K562 (cell line): ENCODE data around the gene ZNF791. TPM values are rescaled to one million over a fixed set of nuclear protein-coding genes. Genes with fewer than 3 reads are reported as not detected.
"Not testable (repeated sequence)": the region's sequence is repeated elsewhere in the genome, so short reads cannot be mapped to it uniquely, and the experiment has no call there.

Experiments used
- ATAC-seq: fragments of 200-7000 bp; cut with Tn5 transposase; 3 replicates; pipeline ENCODE4 v1.9.1; 2020; ENCODE audit warnings: moderate library complexity
- BruUV-seq: library from RNA; stranded (reverse); fragments of 400-500 nt; replicated peaks from 2 replicates; lab custom pipeline; 2021; lab: Mats Ljungman, UMichigan
- CTCF ChIA-PET: fragments of 300-600 bp; formaldehyde crosslinking; extraction: SDS; loops from one replicate; lab custom pipeline; 2021; ENCODE audit warnings: low intra/inter-chr PET ratio; lab: Yijun Ruan, JAX
- POLR2A ChIA-PET: fragments of 300-600, 350-650 bp; sonication (Branson Sonifier 250); formaldehyde crosslinking; extraction: SDS; loops from one replicate; lab custom pipeline; 2021; ENCODE audit warnings: antibody characterized with exemption, inconsistent platforms; lab: Yijun Ruan, JAX
- DNase-seq, 4 experiments: peaks; one replicate each; pipeline versions ENCODE4 v3.0.0 to v3.0.0-alpha.2; 2011 to 2018; ENCODE audit warnings: low spot score in 3 of 4, mixed read lengths in 3 of 4; ENCODE audit errors: extremely low read depth in 1 of 4
- FAIRE-seq: peaks from 2 replicates; lab custom pipeline; 2011; peaks lifted over from hg19 to GRCh38; lab: Jason Lieb, UNC
- H2AFZ ChIP-seq: 2 replicates; pipeline ENCODE4 v1.6.0; 2011; ENCODE audit warnings: low read depth, low read length, control low read depth, inconsistent platforms
- H3K27ac ChIP-seq: fragments of 200-600 bp; 3 replicates; pipeline ENCODE4 v1.8.0; 2011; ENCODE audit warnings: low read depth, mild to moderate bottlenecking, control low read depth, inconsistent platforms, low read length, moderate library complexity, mixed read lengths; ENCODE audit errors: extremely low read depth
- H3K27me3 ChIP-seq, 2 experiments: fragments of 300-600 bp in 1 of 2; 2 replicates in 1 of 2; 3 replicates in 1 of 2; pipeline versions ENCODE4 v1.6.0 to v1.8.0; 2011; ENCODE audit warnings: inconsistent platforms in 2 of 2, low read length in 2 of 2, mild to moderate bottlenecking in 1 of 2, mixed read lengths in 1 of 2, moderate library complexity in 1 of 2; ENCODE audit not compliant: control insufficient read depth in 2 of 2, insufficient read depth in 2 of 2
- H3K36me3 ChIP-seq: fragments of 300-600 bp; 3 replicates; pipeline ENCODE4 v1.8.0; 2011; ENCODE audit warnings: mild to moderate bottlenecking, low read length, inconsistent platforms; ENCODE audit not compliant: control insufficient read depth, insufficient read depth
- H3K4me1 ChIP-seq, 2 experiments: fragments of 200-600 bp in 1 of 2; replicated peaks in 1 of 2; 2 replicates in 1 of 2; 3 replicates in 1 of 2; pipeline versions ENCODE4 v1.5.1 to v1.8.0; 2011; ENCODE audit warnings: inconsistent platforms in 2 of 2, low read length in 2 of 2, mild to moderate bottlenecking in 1 of 2, mixed read lengths in 1 of 2, moderate library complexity in 1 of 2; ENCODE audit not compliant: control insufficient read depth in 2 of 2, insufficient read depth in 2 of 2
- H3K4me2 ChIP-seq: 2 replicates; pipeline ENCODE4 v1.6.1; 2011; ENCODE audit warnings: low read length, control low read depth, inconsistent platforms, mixed read lengths; ENCODE audit not compliant: insufficient read depth
- H3K4me3 ChIP-seq: fragments of 200-600 bp; sonication (generic), shearing (Covaris generic); 2 replicates; pipeline ENCODE4 v1.5.1; 2016; ENCODE audit warnings: control low read depth, inconsistent platforms
- H3K79me2 ChIP-seq: fragments of 200-600 bp; 3 replicates; pipeline ENCODE4 v1.8.0; 2011; ENCODE audit warnings: low read length, inconsistent platforms; ENCODE audit not compliant: control insufficient read depth, insufficient read depth
- H3K9ac ChIP-seq, 2 experiments: 2 replicates each; pipeline versions ENCODE4 v1.6.0 to v1.6.1; 2011; ENCODE audit warnings: low read depth in 2 of 2, low read length in 2 of 2, control low read depth in 1 of 2, inconsistent platforms in 1 of 2, mild to moderate bottlenecking in 1 of 2, mixed read lengths in 1 of 2; ENCODE audit not compliant: insufficient read depth in 1 of 2
- H3K9me1 ChIP-seq: one replicate; pipeline ENCODE4 v1.6.0; 2011; ENCODE audit warnings: inconsistent platforms, mild to moderate bottlenecking, low read length, moderate library complexity; ENCODE audit not compliant: control insufficient read depth, insufficient read depth
- H3K9me3 ChIP-seq: replicated peaks from 2 replicates; pipeline ENCODE4 v1.5.1; 2011; ENCODE audit warnings: low read depth, low read length, inconsistent platforms; ENCODE audit not compliant: control insufficient read depth, insufficient read depth
- H4K20me1 ChIP-seq: replicated peaks from 2 replicates; pipeline ENCODE4 v1.6.1; 2011; ENCODE audit warnings: low read length, inconsistent platforms, mixed read lengths; ENCODE audit not compliant: control insufficient read depth, insufficient read depth
- BCOR ChIP-seq: fragments of 450-650 bp; IDR thresholded peaks from 2 replicates; pipeline ENCODE4 v1.6.1; 2016
- FOXP1 ChIP-seq: sonication (generic); formaldehyde crosslinking; IDR thresholded peaks from 2 replicates; pipeline ENCODE4 v1.8.0; 2022; ENCODE audit warnings: mild to moderate bottlenecking, missing genetic modification reagents
- MED1 ChIP-seq: sonication (generic); formaldehyde crosslinking; IDR thresholded peaks from 2 replicates; pipeline ENCODE4 v1.8.1; 2023; ENCODE audit warnings: missing genetic modification reagents, borderline replicate concordance
- MEF2D ChIP-seq: conservative IDR thresholded peaks from 2 replicates; pipeline ENCODE4 v1.6.1; 2016; ENCODE audit warnings: low read depth, missing genetic modification characterization, missing compliant biosample characterization
- PTRF ChIP-seq: fragments of 450-650 bp; IDR thresholded peaks from 2 replicates; pipeline ENCODE4 v1.6.1; 2016; ENCODE audit warnings: mild to moderate bottlenecking, missing genetic modification characterization, missing compliant biosample characterization
- RFX7 ChIP-seq: fragments of 250-450 bp; sonication (Bioruptor Pico); IDR thresholded peaks from 2 replicates; pipeline ENCODE4 v1.5.1; 2021; ENCODE audit warnings: mild to moderate bottlenecking
- TAF7 ChIP-seq: fragments of 450-650 bp; IDR thresholded peaks from 2 replicates; pipeline ENCODE4 v1.6.1; 2016; ENCODE audit warnings: missing genetic modification characterization, missing compliant biosample characterization
- U2AF1 ChIP-seq: fragments of 200-400 bp; formaldehyde crosslinking; optimal IDR thresholded peaks from 2 replicates; pipeline ENCODE3; 2017; ENCODE audit warnings: mild to moderate bottlenecking, low read depth, low read length, moderate library complexity
- ZFX ChIP-seq: sonication (generic); formaldehyde crosslinking; IDR thresholded peaks from 2 replicates; pipeline ENCODE4 v1.8.0; 2022; ENCODE audit warnings: mild to moderate bottlenecking, missing genetic modification reagents, moderate library complexity
- ZNF436 ChIP-seq: fragments of 250-450, 450-650 bp; sonication (Bioruptor Pico); formaldehyde crosslinking; IDR thresholded peaks from 2 replicates; pipeline ENCODE4 v1.7.0; 2020; ENCODE audit warnings: mild to moderate bottlenecking
- WGBS: fragments of 100-300 bp; shearing (Covaris generic); methylation state at CpG from one replicate; pipeline ENCODE4 v1.1.6; 2016; ENCODE audit warnings: low coverage, mixed read lengths; ENCODE audit not compliant: insufficient coverage; ENCODE audit errors: missing lambda C conversion rate; 5-methylcytosine and 5-hydroxymethylcytosine counted together
- in situ Hi-C: fragments of 300-500 bp; cut with MboI; formaldehyde crosslinking; loops from 4 replicates; pipeline ENCODE4 v1.15.0; 2018; ENCODE audit warnings: inconsistent platforms, mixed read lengths
- intact Hi-C: fragments of 100-400 bp; cut with micrococcal nuclease; formaldehyde crosslinking; loops from 2 replicates; pipeline ENCODE4 v1.14.2; 2022
- polyA plus RNA-seq, 8 experiments: library from polyadenylated mRNA; depleted of rRNA in 4 of 8; stranded (reverse) in 5 of 8; unstranded in 3 of 8; fragments of >200 nt; fragmentation: Nextera tagmentation in 2 of 8; fragmentation: Illumina TruSeq in 1 of 8; extraction: Ambion mirVana in 2 of 8; extraction: Trizol in 1 of 8; gene quantifications; 2 replicates each; pipeline versions ENCODE4 v1.2.1 to v1.2.3, GENCODE V29; 2011 to 2014; ENCODE audit warnings: inconsistent platforms in 1 of 8, missing spikeins in 1 of 8
- total RNA-seq, 7 experiments: library from RNA; depleted of rRNA in 6 of 7; stranded (reverse); fragments of >200 nt in 6 of 7; fragmentation: Illumina TruSeq in 2 of 7; extraction: Trizol in 2 of 7; gene quantifications; 2 replicates each; pipeline versions ENCODE4 v1.2.1 to v1.2.3, GENCODE V29; 2011 to 2021; ENCODE audit warnings: low replicate concordance in 1 of 7
- TF ChIP-seq, protein P1 (sequence below): fragments of 450-650 bp; IDR thresholded peaks from 2 replicates; pipeline ENCODE4 v1.6.1; 2018; ENCODE audit not compliant: partially characterized antibody

The ZNF791 gene
- total and polyA plus RNA-seq, 9 of the 15 experiments (the other 6 are each of a cell fraction or from before 2014, with no cell fraction given) = 7.8 to 22.7 (median 13.1) TPM

DNA sequence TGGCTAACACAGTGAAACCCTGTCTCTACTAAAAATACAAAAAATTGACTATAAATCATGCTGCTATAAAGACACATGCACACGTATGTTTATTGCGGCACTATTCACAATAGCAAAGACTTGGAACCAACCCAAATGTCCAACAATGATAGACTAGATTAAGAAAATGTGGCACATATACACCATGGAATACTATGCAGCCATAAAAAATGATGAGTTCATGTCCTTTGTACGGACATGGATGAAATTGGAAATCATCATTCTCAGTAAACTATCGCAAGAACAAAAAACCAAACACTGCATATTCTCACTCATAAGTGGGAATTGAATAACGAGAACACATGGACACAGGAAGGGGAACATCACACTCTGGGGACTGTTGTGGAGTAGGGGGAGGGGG, 44.3 kb upstream of the ZNF791 start:
- H3K4me2 ChIP-seq, H3K27me3 ChIP-seq, CTCF ChIA-PET: not testable (repeated sequence)
- TF ChIP-seq BCOR = peak; percentile 57; the same call in 1 of the 2 replicates
- TF ChIP-seq, all 486 proteins: peak for 1; not testable (repeated sequence) for 485
- ATAC-seq, POLR2A ChIA-PET, H3K9me1 ChIP-seq, H3K27ac ChIP-seq, in situ Hi-C loops, H3K4me3 ChIP-seq, H3K79me2 ChIP-seq, BruUV-seq, H3K9me3 ChIP-seq, FAIRE-seq, H4K20me1 ChIP-seq, H2AFZ ChIP-seq, H3K9ac ChIP-seq, H3K4me1 ChIP-seq, DNase-seq, H3K36me3 ChIP-seq: not testable (repeated sequence)
- intact Hi-C loops = loop anchor here (10.0 kb wide), 1 partner anchor 228 kb away; the partner anchor contains the start of gene JUNB
- 17% methylated on average over 5 of the region's 5 CpGs for WGBS

DNA sequence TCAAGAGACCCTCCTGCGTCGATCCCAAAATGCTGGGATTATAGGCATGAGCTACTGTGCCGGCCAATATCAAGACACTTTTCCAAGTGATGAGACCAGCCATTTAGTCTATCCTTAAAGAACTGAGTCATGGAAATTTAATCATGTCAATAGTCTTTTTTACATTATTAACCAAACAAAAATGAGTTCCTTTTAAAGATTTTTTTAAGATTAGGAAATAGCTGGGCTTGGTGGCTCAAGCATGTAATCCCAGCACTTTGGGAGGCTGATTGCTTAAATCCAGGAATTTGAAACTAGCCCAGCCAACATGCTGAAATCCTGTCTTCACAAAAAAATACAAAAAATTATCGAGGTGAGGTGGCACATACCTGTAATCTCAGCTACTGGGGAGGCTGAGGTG, 42.8 kb upstream of the ZNF791 start:
- no peak overlapping the region for H3K4me2 ChIP-seq
- CTCF ChIA-PET = interaction anchor here (0.6 kb wide), 1 partner anchor 1505 kb away, joined by 3 read pairs; the partner anchor contains the start of gene MISP3
- no peak overlapping the region for H2AFZ ChIP-seq
- H3K27ac ChIP-seq = no peak overlapping the region
- no peaks in the 10 kb centered on the region for H3K27me3 ChIP-seq
- no peak for DNase-seq
- no peak overlapping the region for H3K4me3 ChIP-seq
- no peaks in the 10 kb centered on the region; a peak in 1 of 5 replicates for H3K4me1 ChIP-seq
- ATAC-seq = no peak
- H3K9ac ChIP-seq = no peak overlapping the region
- H3K79me2 ChIP-seq = no peaks in the 10 kb centered on the region
- no peaks in the 10 kb centered on the region for H4K20me1 ChIP-seq
- no peak for FAIRE-seq
- no TSS peak for BruUV-seq
- in situ Hi-C loops = no loop called here
- 0 out of 2 replicates have a peak, but pooled peaks cover 1% of the 10 kb centered on the region for H3K9me3 ChIP-seq
- H3K36me3 ChIP-seq = no peaks in the 10 kb centered on the region
- intact Hi-C loops = loop anchor here (10.0 kb wide), 1 partner anchor 227 kb away; the partner anchor contains the start of gene JUNB
- POLR2A ChIA-PET = interaction anchor here (0.7 kb wide), 1 partner anchor 1248 kb away, joined by 4 read pairs; no protein-coding TSS in a partner anchor
- no peaks in the 10 kb centered on the region for H3K9me1 ChIP-seq
- WGBS = 55% methylated on average over 4 of the region's 4 CpGs
- TF ChIP-seq FOXP1 (CRISPR knock-in tag) (no peak), MED1 (CRISPR knock-in tag) (no peak), PTRF (tag) (no peak), TAF7 (tag) (no peak), ZNF436 (no peak), RFX7 (CRISPR knock-in tag) (no peak), U2AF1 (no peak), MEF2D (no peak), ZFX (no peak)
- TF ChIP-seq, protein P1, sequence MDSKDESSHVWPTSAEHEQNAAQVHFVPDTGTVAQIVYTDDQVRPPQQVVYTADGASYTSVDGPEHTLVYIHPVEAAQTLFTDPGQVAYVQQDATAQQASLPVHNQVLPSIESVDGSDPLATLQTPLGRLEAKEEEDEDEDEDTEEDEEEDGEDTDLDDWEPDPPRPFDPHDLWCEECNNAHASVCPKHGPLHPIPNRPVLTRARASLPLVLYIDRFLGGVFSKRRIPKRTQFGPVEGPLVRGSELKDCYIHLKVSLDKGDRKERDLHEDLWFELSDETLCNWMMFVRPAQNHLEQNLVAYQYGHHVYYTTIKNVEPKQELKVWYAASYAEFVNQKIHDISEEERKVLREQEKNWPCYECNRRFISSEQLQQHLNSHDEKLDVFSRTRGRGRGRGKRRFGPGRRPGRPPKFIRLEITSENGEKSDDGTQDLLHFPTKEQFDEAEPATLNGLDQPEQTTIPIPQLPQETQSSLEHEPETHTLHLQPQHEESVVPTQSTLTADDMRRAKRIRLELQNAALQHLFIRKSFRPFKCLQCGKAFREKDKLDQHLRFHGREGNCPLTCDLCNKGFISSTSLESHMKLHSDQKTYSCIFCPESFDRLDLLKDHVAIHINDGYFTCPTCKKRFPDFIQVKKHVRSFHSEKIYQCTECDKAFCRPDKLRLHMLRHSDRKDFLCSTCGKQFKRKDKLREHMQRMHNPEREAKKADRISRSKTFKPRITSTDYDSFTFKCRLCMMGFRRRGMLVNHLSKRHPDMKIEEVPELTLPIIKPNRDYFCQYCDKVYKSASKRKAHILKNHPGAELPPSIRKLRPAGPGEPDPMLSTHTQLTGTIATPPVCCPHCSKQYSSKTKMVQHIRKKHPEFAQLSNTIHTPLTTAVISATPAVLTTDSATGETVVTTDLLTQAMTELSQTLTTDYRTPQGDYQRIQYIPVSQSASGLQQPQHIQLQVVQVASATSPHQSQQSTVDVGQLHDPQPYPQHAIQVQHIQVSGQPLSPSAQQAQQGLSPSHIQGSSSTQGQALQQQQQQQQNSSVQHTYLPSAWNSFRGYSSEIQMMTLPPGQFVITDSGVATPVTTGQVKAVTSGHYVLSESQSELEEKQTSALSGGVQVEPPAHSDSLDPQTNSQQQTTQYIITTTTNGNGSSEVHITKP = no peak
